GM19395 (cell line): ENCODE measurements around the gene RTN4RL1.
A peak's percentile ranks its signal among the peaks of the same experiment; 100 is the strongest.

Experiments used
- ATAC-seq: cut with Tn5 transposase; IDR thresholded peaks from one replicate; pipeline ENCODE4 v1.9.1; 2021; ENCODE audit warnings: mild to moderate bottlenecking, moderate library complexity; ENCODE audit not compliant: unreplicated experiment

RTN4RL1 gene

DNA sequence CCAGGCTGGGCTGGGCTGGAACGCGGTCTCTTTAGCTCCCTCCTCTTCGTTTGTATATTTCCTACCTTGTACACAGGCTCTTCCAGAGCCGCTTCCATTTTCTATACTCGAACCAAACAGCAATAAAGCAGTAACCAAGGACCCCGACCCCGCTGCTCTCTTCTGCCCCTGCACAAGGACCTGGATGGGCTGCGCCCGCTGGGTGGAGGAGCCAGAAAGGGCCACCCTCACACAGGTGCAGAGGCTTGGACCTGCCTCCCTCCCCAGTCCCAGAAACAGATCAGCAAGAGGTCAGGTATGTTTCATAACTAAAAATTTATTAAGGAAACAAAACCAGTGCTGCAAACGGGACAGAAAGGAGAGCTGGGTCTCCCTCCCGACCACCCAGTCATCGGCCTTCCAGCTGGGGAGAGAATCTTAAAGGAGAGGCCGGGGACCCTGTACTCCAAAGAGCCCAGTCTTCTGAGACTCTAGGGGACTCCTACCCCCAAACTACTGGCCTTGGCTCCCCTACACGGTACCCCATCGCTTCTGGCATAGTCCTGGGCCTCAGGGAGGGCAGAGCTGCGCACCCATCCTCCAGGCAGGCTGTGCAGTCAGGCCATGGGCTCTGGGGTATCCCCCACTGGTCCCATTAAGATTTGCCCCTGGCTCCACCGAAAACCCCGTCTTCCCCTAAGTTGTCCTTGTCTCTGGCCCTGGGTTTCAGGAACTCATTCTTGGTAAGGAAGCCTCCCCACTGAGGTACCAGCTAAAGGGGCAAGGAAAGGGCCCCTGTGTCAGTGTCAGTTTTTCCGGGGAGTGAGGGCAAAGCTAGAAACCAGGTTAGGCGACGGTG is 34.6 kb upstream of the RTN4RL1 start:
- ATAC-seq = no peak

DNA sequence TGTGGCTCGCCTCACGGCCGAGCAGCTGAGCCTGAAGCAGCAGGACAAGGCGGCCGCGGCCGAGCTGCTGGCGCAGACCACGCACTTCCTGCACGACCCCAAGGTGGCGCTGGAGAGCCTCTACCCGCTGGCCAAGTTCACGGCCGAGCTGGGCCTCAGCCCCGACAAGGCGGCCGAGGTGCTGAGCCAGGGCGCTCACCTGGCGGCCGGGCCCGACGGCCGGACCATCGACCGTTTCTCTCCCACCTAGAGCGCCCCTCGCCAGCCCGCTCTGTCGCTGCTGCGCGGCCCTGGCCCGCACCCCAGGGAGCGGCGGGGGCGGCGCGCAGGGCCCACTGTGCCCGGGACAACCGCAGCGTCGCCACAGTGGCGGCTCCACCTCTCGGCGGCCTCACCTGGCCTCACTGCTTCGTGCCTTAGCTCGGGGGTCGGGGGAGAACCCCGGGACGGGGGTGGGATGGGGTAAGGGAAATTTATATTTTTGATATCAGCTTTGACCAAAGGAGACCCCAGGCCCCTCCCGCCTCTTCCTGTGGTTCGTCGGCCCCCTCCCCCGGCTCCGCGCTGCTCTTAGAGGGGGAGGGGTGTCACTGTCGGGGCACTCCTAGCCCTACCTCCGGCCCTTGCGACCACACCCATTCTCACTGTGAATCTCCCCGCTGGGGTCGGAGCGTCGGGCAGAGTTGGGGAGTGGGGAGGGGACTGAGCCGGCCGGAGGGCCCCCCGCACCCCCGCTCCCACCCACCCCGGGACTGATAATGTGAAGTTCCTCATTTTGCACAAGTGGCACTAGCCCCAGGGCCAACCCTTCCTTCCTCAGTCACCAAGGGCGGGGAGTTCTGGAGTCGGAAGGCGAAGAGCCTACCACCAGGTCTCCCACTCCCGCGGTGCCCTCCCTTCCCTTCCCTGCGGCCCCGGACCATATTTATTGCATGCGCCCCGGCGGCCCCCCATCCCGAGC is 33.7 kb upstream of the RTN4RL1 start:
- no peak for ATAC-seq

DNA sequence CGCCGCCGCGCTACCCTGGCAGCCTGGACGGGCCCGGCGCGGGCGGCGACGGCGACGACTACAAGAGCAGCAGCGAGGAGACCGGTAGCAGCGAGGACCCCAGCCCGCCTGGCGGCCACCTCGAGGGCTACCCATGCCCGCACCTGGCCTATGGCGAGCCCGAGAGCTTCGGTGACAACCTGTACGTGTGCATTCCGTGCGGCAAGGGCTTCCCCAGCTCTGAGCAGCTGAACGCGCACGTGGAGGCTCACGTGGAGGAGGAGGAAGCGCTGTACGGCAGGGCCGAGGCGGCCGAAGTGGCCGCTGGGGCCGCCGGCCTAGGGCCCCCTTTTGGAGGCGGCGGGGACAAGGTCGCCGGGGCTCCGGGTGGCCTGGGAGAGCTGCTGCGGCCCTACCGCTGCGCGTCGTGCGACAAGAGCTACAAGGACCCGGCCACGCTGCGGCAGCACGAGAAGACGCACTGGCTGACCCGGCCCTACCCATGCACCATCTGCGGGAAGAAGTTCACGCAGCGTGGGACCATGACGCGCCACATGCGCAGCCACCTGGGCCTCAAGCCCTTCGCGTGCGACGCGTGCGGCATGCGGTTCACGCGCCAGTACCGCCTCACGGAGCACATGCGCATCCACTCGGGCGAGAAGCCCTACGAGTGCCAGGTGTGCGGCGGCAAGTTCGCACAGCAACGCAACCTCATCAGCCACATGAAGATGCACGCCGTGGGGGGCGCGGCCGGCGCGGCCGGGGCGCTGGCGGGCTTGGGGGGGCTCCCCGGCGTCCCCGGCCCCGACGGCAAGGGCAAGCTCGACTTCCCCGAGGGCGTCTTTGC is 32.8 kb upstream of the RTN4RL1 start:
- no peak for ATAC-seq

GRCh38 chr17:2057175-2057759 is 32.1 kb upstream of the RTN4RL1 start:
- no peak for ATAC-seq

DNA sequence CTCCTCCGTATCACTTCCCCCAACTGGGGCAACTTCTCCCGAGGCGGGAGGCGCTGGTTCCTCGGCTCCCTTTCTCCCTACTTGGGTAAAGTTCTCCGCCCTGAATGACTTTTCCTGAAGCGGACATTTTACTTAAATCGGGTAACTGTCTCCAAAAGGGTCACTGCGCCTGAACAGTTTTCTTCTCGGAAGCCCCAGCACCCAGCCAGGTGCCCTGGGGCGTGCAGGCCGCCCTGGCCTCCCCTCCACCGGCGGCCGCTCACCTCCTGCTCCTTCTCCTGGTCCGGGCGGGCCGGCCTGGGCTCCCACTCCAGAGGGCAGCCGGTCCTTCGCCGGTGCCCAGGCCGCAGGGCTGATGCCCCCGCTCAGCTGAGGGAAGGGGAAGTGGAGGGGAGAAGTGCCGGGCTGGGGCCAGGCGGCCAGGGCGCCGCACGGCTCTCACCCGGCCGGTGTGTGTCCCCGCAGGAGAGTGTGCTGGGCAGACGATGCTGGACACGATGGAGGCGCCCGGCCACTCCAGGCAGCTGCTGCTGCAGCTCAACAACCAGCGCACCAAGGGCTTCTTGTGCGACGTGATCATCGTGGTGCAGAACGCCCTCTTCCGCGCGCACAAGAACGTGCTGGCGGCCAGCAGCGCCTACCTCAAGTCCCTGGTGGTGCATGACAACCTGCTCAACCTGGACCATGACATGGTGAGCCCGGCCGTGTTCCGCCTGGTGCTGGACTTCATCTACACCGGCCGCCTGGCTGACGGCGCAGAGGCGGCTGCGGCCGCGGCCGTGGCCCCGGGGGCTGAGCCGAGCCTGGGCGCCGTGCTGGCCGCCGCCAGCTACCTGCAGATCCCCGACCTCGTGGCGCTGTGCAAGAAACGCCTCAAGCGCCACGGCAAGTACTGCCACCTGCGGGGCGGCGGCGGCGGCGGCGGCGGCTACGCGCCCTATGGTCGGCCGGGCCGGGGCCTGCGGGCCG is 31.4 kb upstream of the RTN4RL1 start:
- ATAC-seq = no peak

- ATAC-seq = no peak
These were observed 30.4 kb upstream of the RTN4RL1 start for GRCh38 chr17:2055292-2056205.

GRCh38 chr17:2054512-2055291 is 29.6 kb upstream of the RTN4RL1 start, which contains the start of gene HIC1:
Gene HIC1, plus strand, starts transcription at chr17:2055103. Its CDS starts 1,588 bp downstream, at chr17:2056691.
- ATAC-seq = no peak

DNA sequence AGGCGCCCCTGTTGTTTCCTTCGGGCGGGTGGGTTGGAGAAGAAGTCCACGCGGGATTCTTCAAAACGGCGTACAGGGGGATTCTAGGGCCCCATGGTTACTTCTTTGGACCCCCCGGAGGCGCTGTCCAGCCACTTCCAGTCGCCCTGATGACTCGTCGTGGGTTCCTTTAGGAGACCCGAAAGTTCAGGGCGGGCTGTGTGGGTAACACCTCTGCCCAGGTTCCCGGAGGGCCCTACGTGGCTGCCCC is 29.1 kb upstream of the RTN4RL1 start:
- ATAC-seq = no peak

DNA sequence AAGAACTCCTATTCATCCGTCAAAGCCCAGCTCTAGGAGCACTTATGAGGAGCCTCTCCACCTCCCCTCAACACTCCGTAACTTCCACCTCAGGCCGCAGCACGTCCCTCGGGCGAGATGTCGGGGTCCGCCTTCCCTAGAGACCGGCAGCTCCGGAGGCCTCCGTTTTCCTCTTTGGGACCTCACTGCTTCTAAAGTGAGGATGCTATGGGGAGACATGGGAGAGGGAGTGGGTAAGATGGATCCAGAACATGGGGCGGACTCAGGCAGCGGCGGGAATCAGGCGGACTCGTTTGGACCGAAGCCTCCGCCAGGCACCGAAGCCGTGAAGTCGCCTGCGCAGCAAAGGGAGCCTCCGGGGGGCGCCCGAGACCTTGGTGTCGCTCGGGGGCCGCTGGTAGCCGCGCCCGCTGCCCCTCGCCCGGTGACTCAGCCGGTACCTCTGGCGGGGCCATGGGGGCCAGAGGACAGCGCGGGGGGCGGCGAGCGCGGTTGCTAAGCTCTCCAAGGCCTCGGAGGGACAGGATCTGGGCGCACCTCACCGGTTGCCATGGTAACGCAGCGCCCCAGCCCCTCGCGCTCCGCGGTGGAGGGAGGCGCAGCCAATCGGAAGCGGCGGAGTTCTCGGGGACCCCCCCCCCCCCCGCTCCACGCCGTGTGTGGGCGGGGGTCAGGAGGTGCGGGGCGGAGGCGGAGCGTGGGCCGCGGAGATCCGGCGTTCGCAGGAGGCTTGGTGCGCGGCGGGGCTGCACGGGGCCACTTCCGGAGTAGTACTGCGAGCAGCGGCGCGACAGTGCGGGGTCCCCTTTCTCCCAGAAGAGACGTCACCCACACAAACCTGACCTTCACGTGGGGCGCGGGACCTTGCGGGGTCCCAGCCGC is 28.5 kb upstream of the RTN4RL1 start:
- ATAC-seq = no peak

DNA sequence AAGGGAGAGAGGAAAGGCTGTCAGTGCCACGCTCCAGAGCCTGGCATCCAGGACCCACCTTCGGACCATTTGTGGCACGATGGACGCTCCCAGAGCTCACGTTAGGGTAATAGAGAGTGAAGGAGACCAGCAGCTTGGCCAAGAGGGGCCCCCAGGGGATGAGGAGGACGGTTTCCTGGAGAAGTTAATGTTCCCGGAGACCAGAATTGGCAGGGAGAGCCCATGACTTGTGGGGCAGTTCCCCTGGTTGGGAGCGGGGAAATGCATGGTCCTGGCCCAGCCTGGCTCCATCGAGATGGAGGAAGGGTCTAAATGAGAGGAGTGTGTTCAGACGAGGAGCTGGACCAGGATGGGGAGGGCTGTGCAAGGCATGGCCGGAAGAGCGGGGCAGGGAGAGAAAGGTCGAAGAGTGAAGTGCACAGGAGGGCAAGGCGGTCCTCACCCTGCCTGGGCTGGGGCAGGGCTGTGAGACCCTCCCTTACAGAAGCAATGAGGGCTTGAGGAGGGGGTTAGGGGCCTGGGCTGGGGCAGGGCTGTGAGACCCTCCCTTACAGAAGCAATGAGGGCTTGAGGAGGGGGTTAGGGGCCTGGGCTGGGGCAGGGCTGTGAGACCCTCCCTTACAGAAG is 26.9 kb upstream of the RTN4RL1 start:
- no peak for ATAC-seq

GRCh38 chr17:2051061-2051932 is 26.2 kb upstream of the RTN4RL1 start:
- no peak for ATAC-seq

- no peak for ATAC-seq
These were observed 25.3 kb upstream of the RTN4RL1 start for GRCh38 chr17:2050300-2051060.

- ATAC-seq = peak; percentile 41
These were observed 24.5 kb upstream of the RTN4RL1 start for GRCh38 chr17:2049333-2050299.
